Fibroblast of mammary gland (primary cell): Measurements from ENCODE around the gene SLC8A3.
A peak's percentile ranks its signal among the peaks of the same experiment; 100 is the strongest.

Experiments
- DNase-seq: peaks from one replicate; pipeline ENCODE4 v3.0.0-alpha.2; 2010; ENCODE audit warnings: low read depth
- H3K4me3 ChIP-seq: 2 replicates; pipeline ENCODE4 v1.5.1; 2011; ENCODE audit warnings: low read depth, mild to moderate bottlenecking, low read length, moderate library complexity; ENCODE audit not compliant: control insufficient read depth
- CTCF ChIP-seq: conservative IDR thresholded peaks from 2 replicates; pipeline ENCODE4 v1.5.1; 2011; ENCODE audit warnings: low read depth, low read length, inconsistent platforms; ENCODE audit not compliant: control insufficient read depth, insufficient read depth

The SLC8A3 gene

GRCh38 chr14:70094631-70095030, 94.1 kb downstream of the SLC8A3 start:
- H3K4me3 ChIP-seq = no peak overlapping the region
- DNase-seq = no peak
- TF ChIP-seq CTCF = no peak

GRCh38 chr14:70094106-70094505, 94.6 kb downstream of the SLC8A3 start:
- no peak for DNase-seq
- TF ChIP-seq CTCF = no peak
- no peak overlapping the region for H3K4me3 ChIP-seq

- no peak overlapping the region for H3K4me3 ChIP-seq
- no peak for TF ChIP-seq CTCF
- no peak for DNase-seq
Observed at GRCh38 chr14:70093156-70093555, 95.6 kb downstream of the SLC8A3 start.

- no peak overlapping the region for H3K4me3 ChIP-seq
- no peak for TF ChIP-seq CTCF
- no peak for DNase-seq
Observed at GRCh38 chr14:70087380-70087697, 101.4 kb downstream of the SLC8A3 start.

GRCh38 chr14:70086685-70087379, 101.9 kb downstream of the SLC8A3 start:
- H3K4me3 ChIP-seq = no peak overlapping the region
- DNase-seq = peak; percentile 56
- peak; percentile 73 for TF ChIP-seq CTCF

GRCh38 chr14:70084226-70084625, 104.5 kb downstream of the SLC8A3 start:
- no peak overlapping the region for H3K4me3 ChIP-seq
- TF ChIP-seq CTCF = no peak
- no peak for DNase-seq

- no peak overlapping the region for H3K4me3 ChIP-seq
- no peak for DNase-seq
- TF ChIP-seq CTCF = no peak
Observed at GRCh38 chr14:70082394-70082793, 106.4 kb downstream of the SLC8A3 start.
